Esophagus squamous epithelium (tissue), 5 donors: Measurements from ENCODE around the gene ADAMTS14. TPM values are rescaled to one million over a fixed set of nuclear protein-coding genes. Genes with fewer than 3 reads are reported as not detected.

Source experiments
- DNase-seq: peaks from one replicate; lab custom pipeline; 2025; lab: John Stamatoyannopoulos, UW
- H3K27ac ChIP-seq, 4 donors: fragments of 200-600 bp; sonication (generic); one replicate each; pipeline ENCODE4 v1.5.1; 2016 to 2019; ENCODE audit warnings: mild to moderate bottlenecking in 1 of 4
- H3K27me3 ChIP-seq, 4 donors: fragments of 200-600 bp; sonication (generic); 1 replicate in 3 of 4; 2 replicates in 1 of 4; pipeline versions ENCODE4 v1.5.1 to v1.6.0; 2017 to 2021; ENCODE audit warnings: antibody characterized with exemption in 1 of 4
- H3K36me3 ChIP-seq, 3 donors: fragments of 200-600 bp; sonication (generic); one replicate each; pipeline ENCODE4 v1.5.1; 2016 to 2019
- H3K4me1 ChIP-seq, 3 donors: fragments of 200-600 bp; sonication (generic); one replicate each; pipeline ENCODE4 v1.5.1; 2017 to 2019
- H3K4me3 ChIP-seq, 4 donors: fragments of 200-600 bp; sonication (generic); 1 replicate in 3 of 4; 2 replicates in 1 of 4; pipeline ENCODE4 v1.5.1; 2016 to 2019; ENCODE audit warnings: mild to moderate bottlenecking in 2 of 4, moderate library complexity in 1 of 4
- H3K9me3 ChIP-seq, 3 donors: fragments of 200-600 bp; sonication (generic); one replicate each; pipeline ENCODE4 v1.5.1; 2016 to 2019
- POLR2A ChIP-seq, 4 donors: fragments of 450-650 bp; IDR thresholded peaks; one replicate each; pipeline ENCODE4 v1.6.1; 2017; ENCODE audit warnings: antibody characterized with exemption in 4 of 4, mild to moderate bottlenecking in 4 of 4, moderate library complexity in 3 of 4
- WGBS, 2 donors: methylation state at CpG; one replicate each; pipeline ENCODE4 v1.1.5; 2018; 5-methylcytosine and 5-hydroxymethylcytosine counted together
- intact Hi-C: fragments of 100-400 bp; cut with DNase I; formaldehyde crosslinking; loops from one replicate; pipeline ENCODE4 v1.15.0; 2022
- total RNA-seq, 4 donors: library from RNA; depleted of rRNA; stranded (reverse); fragments of >200 nt; gene quantifications; one replicate each; pipeline ENCODE4 v1.1.0, GENCODE V29; 2016
- TF ChIP-seq, protein P1 (sequence below), 6 experiments: fragments of 450-650 bp in 4 of 6; fragments of 200-600 bp in 2 of 6; sonication (generic) in 2 of 6; IDR thresholded peaks; one replicate each; pipeline ENCODE4 v1.5.1; 2016 to 2019; ENCODE audit warnings: antibody characterized with exemption in 6 of 6, mild to moderate bottlenecking in 4 of 6, moderate library complexity in 4 of 6
- donor health status: DM: yes; HTN: yes; CAD: no.

The ADAMTS14 gene
- total RNA-seq, 4 donors from 2014 or later = 0.23 to 0.75 (median 0.38) TPM; not detected in 1

DNA sequence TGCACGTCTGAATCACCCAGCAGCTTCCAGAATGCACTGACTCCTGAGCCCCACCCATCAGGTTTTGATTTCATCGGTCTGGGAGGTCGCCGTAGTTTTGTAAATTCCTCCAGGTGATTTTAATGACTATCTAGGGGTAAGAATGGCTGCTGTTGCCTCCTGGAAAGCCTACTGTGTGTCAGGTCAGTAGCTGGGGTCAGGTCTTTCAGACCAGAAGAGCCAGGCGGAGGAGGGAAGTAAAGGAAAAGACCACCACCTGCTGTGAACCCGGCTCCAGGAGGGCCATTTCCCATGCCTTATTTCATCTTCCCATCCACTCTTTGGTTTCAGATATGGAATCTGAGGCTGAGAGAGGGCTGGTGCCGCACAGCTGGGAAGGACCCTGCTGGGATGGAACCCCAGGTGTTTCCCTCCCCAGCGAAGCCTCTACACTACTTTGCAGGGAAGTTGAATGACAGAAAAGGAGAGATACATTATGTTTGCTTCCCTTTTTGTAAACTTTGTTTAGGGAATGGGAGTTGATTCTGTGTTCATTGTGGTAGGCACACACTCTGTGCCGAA lies 19.8 kb downstream of the ADAMTS14 start:
- H3K4me1 ChIP-seq = peaks cover 0 to 13% (median 0%) of the 10 kb centered on the region in 3 donors
- TF ChIP-seq, protein P1, sequence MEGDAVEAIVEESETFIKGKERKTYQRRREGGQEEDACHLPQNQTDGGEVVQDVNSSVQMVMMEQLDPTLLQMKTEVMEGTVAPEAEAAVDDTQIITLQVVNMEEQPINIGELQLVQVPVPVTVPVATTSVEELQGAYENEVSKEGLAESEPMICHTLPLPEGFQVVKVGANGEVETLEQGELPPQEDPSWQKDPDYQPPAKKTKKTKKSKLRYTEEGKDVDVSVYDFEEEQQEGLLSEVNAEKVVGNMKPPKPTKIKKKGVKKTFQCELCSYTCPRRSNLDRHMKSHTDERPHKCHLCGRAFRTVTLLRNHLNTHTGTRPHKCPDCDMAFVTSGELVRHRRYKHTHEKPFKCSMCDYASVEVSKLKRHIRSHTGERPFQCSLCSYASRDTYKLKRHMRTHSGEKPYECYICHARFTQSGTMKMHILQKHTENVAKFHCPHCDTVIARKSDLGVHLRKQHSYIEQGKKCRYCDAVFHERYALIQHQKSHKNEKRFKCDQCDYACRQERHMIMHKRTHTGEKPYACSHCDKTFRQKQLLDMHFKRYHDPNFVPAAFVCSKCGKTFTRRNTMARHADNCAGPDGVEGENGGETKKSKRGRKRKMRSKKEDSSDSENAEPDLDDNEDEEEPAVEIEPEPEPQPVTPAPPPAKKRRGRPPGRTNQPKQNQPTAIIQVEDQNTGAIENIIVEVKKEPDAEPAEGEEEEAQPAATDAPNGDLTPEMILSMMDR (IDR thresholded peaks at IDR 0.05) = no peak
- TF ChIP-seq POLR2A (IDR thresholded peaks at IDR 0.05) = no peak
- H3K27ac ChIP-seq = no peak overlapping the region
- H3K9me3 ChIP-seq = no peaks in the 10 kb centered on the region
- H3K27me3 ChIP-seq = no peaks in the 10 kb centered on the region
- no peak for DNase-seq
- 47 to 77% methylated on average over 9 of the region's 9 CpGs for WGBS, 2 donors
- no peak overlapping the region for H3K4me3 ChIP-seq
- intact Hi-C loops = no loop called here
- no peaks in the 10 kb centered on the region for H3K36me3 ChIP-seq

DNA sequence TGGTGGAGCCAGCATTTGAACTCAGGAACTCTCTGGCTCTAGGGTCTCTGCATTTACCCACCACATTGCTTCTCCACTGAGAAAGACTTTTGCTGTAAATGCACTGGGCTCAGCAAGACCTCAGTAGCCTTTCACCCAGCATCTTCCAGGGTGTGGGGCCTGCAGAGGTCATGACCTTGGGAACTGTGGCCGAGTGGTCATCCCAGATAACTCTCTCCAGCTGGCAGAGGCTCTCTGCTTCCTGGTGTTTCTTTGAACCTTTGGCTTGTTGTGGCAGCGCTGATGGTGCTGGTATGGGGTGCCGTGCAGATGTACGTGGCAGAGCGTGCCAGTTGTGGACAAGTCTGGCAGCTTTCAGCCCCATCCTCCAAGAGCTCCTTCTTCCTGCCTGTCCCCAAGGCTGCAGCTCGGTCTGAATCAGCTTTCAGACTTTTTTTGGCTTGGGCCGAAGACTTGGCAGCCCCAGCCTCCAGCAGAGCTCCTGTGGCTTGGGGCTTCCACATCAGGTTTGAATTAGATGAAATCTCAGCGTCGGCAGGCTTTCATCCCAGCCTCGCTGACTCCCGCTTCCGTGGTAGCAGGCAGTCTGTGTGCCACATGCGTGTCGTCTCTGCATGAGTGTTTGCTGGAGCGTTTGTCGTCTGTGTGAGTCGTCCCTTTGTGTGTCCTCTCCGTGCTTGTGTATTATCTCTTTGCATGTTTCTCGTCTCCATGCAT lies 21.5 kb downstream of the ADAMTS14 start:
- Histone ChIP-seq H3K27me3 (no peaks in the 10 kb centered on the region), H3K4me1 (peaks cover 0 to 13% (median 0%) of the 10 kb centered on the region in 3 donors), H3K36me3 (no peaks in the 10 kb centered on the region), H3K27ac (peak overlapping the region in 1 of 4 donors; percentile 31), H3K9me3 (no peaks in the 10 kb centered on the region), H3K4me3 (no peak overlapping the region)
- TF ChIP-seq, protein P1 (IDR thresholded peaks at IDR 0.05) = no peak
- TF ChIP-seq POLR2A (IDR thresholded peaks at IDR 0.05) = no peak
- 51 to 70% methylated on average over 18 of the region's 19 CpGs for WGBS, 2 donors
- no peak for DNase-seq
- intact Hi-C loops = no loop called here

- no peak for DNase-seq
- intact Hi-C loops = no loop called here
- Histone ChIP-seq H3K9me3 (no peaks in the 10 kb centered on the region), H3K27me3 (no peaks in the 10 kb centered on the region), H3K36me3 (no peaks in the 10 kb centered on the region), H3K4me1 (peaks cover 0 to 16% (median 0%) of the 10 kb centered on the region in 3 donors), H3K4me3 (no peak overlapping the region), H3K27ac (peak overlapping the region in 1 of 4 donors; percentile 31)
- TF ChIP-seq, protein P1 (IDR thresholded peaks at IDR 0.05) = no peak
- TF ChIP-seq POLR2A (IDR thresholded peaks at IDR 0.05) = no peak
- 56 to 66% methylated on average over 6 of the region's 6 CpGs for WGBS, 2 donors
Measured at GRCh38 chr10:70694418-70695141, 22.3 kb downstream of the ADAMTS14 start.

DNA sequence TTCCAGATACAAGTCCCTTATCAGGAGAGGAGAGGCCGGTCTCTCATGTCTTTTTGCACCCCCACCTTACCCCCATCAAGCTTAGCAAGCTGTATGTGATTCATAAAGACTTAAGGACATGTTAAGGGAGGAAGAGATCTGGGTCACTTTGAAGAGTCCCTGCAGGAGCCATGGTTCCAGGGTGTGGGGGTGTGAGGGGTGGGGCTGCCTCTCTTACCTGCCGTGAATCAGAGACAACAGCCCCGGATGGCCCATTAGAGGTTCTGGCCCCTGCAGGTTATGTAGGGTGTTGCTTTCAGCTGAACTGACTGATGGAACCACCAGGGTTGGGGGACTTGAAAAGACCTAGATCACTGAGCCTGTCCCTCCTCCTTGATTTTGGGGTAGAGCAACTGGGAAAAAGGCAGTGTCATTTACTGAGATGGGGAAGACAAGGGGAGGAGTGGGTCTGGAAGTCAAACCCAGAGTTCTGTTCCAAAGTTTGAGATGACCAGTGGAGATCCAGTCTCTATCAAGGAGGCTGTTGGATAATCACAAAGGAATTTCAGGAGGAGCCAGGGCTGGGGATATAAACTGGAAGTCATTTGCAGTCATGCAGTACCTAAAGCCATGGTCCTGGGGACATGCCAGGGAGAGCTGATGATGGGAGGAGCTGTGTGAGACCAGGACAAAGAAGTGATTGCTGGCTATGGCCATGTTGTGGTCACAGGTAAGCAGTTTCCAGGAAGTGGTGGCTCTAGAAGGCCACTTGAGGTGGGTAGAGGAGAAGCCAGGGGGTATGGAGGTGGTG lies 23.1 kb downstream of the ADAMTS14 start:
- DNase-seq = no peak
- H3K27ac ChIP-seq = no peak overlapping the region
- no peaks in the 10 kb centered on the region for H3K36me3 ChIP-seq
- peaks cover 0 to 25% (median 3%) of the 10 kb centered on the region in 3 donors for H3K4me1 ChIP-seq
- H3K4me3 ChIP-seq = no peak overlapping the region
- intact Hi-C loops = no loop called here
- no peaks in the 10 kb centered on the region for H3K27me3 ChIP-seq
- no peaks in the 10 kb centered on the region for H3K9me3 ChIP-seq
- TF ChIP-seq POLR2A (IDR thresholded peaks at IDR 0.05) = no peak
- TF ChIP-seq, protein P1 (IDR thresholded peaks at IDR 0.05) = no peak
- 56 to 80% methylated on average over 2 to 3 of the region's 3 CpGs for WGBS, 2 donors
